C4-2B (cell line): ENCODE measurements around the gene TPM1.
A peak's percentile ranks its signal among the peaks of the same experiment; 100 is the strongest.

Experiments
- H3K27ac ChIP-seq: fragments of 450-650 bp; 2 replicates; pipeline ENCODE4 v1.5.1; 2017
- ZFX ChIP-seq: fragments of 450-650 bp; IDR thresholded peaks from 2 replicates; pipeline ENCODE4 v1.6.1; 2017
- TF ChIP-seq, protein P1 (sequence below): fragments of 450-650 bp; conservative IDR thresholded peaks from 2 replicates; pipeline ENCODE4 v1.5.1; 2017; ENCODE audit warnings: mild to moderate bottlenecking

TPM1 gene

DNA sequence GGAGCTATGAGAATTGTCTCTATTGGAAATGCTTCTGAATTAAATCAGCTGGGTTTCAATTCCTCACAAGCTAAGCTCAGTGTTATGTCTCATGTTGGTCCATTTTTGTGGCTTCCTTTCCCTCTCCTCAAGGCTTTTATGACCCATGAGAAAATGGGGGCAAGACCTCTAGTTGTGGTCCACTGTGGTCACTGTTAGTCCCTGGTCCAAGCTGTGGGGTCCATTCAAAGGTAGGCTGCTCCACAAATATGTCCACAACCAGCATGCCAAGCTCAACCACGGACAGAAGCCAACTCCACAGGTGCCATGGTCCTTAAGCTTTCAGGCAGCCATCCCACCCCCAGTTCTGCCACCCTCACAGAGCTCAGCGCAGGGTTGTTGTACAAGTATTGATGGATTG, 14.9 kb upstream of the TPM1 start:
- no peak overlapping the region for H3K27ac ChIP-seq
- TF ChIP-seq, protein P1, sequence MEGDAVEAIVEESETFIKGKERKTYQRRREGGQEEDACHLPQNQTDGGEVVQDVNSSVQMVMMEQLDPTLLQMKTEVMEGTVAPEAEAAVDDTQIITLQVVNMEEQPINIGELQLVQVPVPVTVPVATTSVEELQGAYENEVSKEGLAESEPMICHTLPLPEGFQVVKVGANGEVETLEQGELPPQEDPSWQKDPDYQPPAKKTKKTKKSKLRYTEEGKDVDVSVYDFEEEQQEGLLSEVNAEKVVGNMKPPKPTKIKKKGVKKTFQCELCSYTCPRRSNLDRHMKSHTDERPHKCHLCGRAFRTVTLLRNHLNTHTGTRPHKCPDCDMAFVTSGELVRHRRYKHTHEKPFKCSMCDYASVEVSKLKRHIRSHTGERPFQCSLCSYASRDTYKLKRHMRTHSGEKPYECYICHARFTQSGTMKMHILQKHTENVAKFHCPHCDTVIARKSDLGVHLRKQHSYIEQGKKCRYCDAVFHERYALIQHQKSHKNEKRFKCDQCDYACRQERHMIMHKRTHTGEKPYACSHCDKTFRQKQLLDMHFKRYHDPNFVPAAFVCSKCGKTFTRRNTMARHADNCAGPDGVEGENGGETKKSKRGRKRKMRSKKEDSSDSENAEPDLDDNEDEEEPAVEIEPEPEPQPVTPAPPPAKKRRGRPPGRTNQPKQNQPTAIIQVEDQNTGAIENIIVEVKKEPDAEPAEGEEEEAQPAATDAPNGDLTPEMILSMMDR: no peak

DNA sequence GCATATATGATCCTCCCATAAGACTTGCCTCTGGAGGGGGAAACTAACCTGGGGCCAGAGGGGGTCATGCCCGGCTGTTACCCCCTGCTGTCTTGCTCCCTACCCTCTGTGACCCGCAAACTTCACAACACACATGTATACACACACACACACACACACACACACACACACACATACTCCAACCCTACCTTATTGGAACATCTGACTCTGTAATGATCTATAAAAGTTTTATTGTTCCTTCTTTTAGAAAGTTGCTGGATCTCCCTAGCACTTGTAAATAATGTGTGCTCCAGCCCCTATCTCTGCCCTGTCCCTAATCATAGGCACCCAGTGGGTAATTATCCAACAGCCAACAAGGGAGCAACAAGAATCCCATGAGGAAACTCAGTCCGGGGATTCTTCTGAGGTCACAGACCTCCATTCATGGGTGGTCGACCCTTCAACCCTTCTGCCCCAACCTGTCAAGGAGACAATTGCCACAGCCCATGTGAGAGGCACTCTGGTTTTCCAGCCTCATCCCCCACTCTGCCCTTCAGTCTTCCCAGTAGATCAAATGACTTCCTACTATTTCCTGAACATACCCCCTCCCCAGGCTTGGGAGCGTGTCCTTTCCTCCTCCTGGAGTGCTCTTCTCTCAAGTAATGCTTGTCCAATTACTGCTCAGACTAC, 14.0 kb upstream of the TPM1 start:
- TF ChIP-seq, protein P1: no peak
- TF ChIP-seq ZFX: no peak
- no peak overlapping the region for H3K27ac ChIP-seq

DNA sequence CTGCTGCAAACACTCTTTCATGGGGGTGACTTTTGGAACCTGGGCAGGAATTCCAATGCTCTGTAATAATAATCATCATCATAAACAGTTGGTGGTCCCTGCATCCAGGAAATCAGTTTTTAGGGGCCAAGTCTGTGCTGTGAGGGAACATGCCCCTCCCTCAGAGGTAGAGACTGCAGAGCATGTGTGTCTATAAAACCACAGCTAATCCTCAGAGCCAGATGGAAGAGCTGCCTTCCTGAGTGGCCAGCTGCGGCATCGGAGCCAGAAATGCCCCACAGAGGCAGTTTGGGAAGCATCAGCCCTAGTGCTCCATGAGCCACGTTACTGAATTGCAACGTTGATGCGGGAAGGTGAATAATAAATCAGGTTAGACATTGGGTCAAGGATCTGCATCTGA, 12.9 kb upstream of the TPM1 start:
- TF ChIP-seq, protein P1: no peak
- no peak for TF ChIP-seq ZFX
- H3K27ac ChIP-seq: no peak overlapping the region

DNA sequence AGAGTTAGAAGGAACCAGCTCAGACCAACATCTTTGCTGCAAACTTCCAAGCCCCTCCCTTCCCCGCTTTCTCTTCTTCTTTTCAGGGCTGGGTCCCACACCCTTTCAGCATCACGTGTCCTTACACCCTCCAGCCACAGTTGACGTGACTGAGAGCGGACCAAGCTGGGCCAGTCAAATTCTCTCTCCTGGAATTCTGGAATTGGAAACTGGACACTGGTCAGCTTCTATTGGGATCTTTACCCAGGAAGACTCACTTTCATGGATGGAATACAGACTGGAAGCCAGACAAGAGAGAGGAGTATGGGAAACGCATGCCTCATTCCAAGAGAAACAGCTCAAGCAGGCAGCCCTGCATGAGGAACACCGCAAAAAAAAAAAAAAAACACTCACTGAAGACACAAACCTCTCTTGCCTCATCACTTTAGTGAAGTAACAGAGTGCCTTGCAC, 12.4 kb upstream of the TPM1 start:
- TF ChIP-seq, protein P1: no peak
- no peak for TF ChIP-seq ZFX
- no peak overlapping the region for H3K27ac ChIP-seq

DNA sequence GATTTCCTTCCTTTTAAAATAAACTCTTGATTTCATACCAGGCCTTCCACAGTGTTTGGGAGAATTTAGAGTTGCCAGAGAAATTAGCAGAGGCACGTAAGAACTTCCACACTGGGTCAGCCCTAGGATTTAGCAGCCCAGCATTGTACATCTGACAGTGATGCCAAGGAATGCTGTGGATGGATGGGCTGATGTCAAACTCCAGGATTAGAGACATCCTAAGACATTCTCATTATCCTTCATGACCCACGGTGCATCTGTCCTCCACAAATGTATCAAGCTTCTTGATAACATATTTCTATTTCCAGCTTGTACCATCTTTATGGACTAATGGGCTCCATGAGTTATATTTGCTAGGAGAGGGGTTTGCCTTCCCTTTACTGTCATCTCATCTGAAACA, 8.0 kb upstream of the TPM1 start:
- no peak overlapping the region for H3K27ac ChIP-seq
- TF ChIP-seq, protein P1: no peak
- TF ChIP-seq ZFX: no peak

DNA sequence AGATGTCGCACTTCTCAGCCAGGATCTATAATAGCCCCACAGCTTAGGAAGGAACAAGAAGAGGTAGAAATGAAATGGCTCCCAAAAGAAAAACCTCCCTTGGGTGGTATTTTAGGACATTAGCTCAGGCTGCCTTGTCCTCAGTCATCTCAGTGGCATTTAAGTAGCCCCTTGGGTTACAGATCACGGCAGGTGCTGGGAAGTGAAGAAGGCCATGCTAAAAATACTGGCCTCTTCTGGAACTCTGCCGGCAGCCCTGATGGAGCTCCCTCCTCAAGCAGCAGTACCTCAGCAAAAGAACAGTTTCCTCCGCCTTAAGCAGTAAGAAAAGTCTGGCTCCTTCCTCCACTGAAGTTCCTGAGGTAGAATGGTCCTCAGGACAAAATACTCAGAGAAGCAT, 7.3 kb upstream of the TPM1 start:
- no peak overlapping the region for H3K27ac ChIP-seq
- TF ChIP-seq ZFX: no peak
- TF ChIP-seq, protein P1: no peak

DNA sequence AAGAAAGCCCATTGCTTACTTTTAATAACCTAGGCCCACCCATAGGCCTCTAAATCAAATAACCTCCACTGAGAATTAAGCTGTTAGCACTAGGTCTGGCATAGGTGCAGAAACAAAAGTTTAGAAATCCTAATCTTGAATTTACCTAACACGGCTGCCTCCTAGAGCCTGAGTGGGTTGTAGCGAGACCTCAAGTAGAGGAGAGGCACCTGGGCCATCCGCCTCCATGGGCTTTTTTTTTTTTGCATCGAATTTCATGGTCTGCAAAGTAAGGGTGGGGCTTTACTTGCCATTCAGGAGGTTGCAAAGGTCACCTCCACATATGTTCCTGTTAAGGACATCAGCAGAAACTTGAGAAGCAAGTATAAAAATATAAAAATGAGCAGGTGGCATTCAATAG, 6.6 kb upstream of the TPM1 start:
- no peak overlapping the region for H3K27ac ChIP-seq
- TF ChIP-seq, protein P1: peak; percentile 14
- TF ChIP-seq ZFX: no peak
